PC-9 (cell line): ENCODE measurements around the gene CETP. TPM values are rescaled to one million over a fixed set of nuclear protein-coding genes. Genes with fewer than 3 reads are reported as not detected.

Experiments used
- BruUV-seq: library from RNA; stranded (reverse); fragments of 400-500 nt; replicated peaks from 2 replicates; lab custom pipeline; 2021; lab: Mats Ljungman, UMichigan
- CTCF ChIA-PET: fragments of 300-600 bp; sonication (Branson Sonifier 250); formaldehyde crosslinking; loops from one replicate; lab custom pipeline; 2022; ENCODE audit warnings: antibody characterized with exemption; lab: Charles Lee
- POLR2A ChIA-PET: fragments of 300-600 bp; sonication (Branson Sonifier 250); formaldehyde crosslinking; loops from one replicate; lab custom pipeline; 2022; ENCODE audit warnings: antibody characterized with exemption; ENCODE audit not compliant: unreplicated experiment; lab: Charles Lee
- DNase-seq, 2 experiments: peaks; one replicate each; pipeline versions ENCODE4 v3.0.0 to v3.0.0-alpha.2; 2015 to 2022; ENCODE audit warnings: mixed read lengths in 1 of 2
- H2AFZ ChIP-seq: fragments of 200-600 bp; sonication (generic); 2 replicates; pipeline ENCODE4 v1.8.1; 2017; ENCODE audit warnings: antibody characterized with exemption
- H3F3A ChIP-seq: fragments of 200-600 bp; sonication (generic); 2 replicates; pipeline ENCODE4 v1.8.1; 2017; ENCODE audit warnings: antibody characterized with exemption, mild to moderate bottlenecking, low read depth; ENCODE audit not compliant: insufficient read depth
- H3K27ac ChIP-seq: fragments of 200-600 bp; sonication (generic); 2 replicates; pipeline ENCODE4 v1.6.1; 2016; ENCODE audit warnings: mixed run types
- H3K27me3 ChIP-seq: fragments of 200-600 bp; sonication (generic); 2 replicates; pipeline ENCODE4 v1.6.1; 2016; ENCODE audit warnings: low read depth, mixed run types; ENCODE audit not compliant: insufficient read depth
- H3K36me3 ChIP-seq: fragments of 200-600 bp; sonication (generic); 2 replicates; pipeline ENCODE4 v1.6.1; 2016; ENCODE audit warnings: low read depth, mixed run types
- H3K4me1 ChIP-seq: fragments of 200-600 bp; sonication (generic); replicated peaks from 2 replicates; pipeline ENCODE4 v1.6.1; 2016; ENCODE audit warnings: mixed run types; ENCODE audit not compliant: insufficient read depth
- H3K4me2 ChIP-seq: fragments of 200-600 bp; sonication (generic); 2 replicates; pipeline ENCODE4 v1.6.1; 2017; ENCODE audit warnings: mixed run types
- H3K4me3 ChIP-seq: fragments of 200-600 bp; sonication (generic); 2 replicates; pipeline ENCODE4 v1.6.1; 2016; ENCODE audit warnings: mixed run types
- H3K79me2 ChIP-seq: fragments of 200-600 bp; sonication (generic); 2 replicates; pipeline ENCODE4 v1.6.1; 2017; ENCODE audit warnings: low read depth, mixed run types
- H3K9me2 ChIP-seq: fragments of 200-600 bp; sonication (generic); 2 replicates; pipeline ENCODE4 v1.8.1; 2017; ENCODE audit warnings: mild to moderate bottlenecking; ENCODE audit not compliant: insufficient read depth
- H3K9me3 ChIP-seq: fragments of 200-600 bp; sonication (generic); 2 replicates; pipeline ENCODE4 v1.8.1; 2016; ENCODE audit warnings: low read depth; ENCODE audit not compliant: insufficient read depth
- H4K20me1 ChIP-seq: fragments of 200-600 bp; sonication (generic); 2 replicates; pipeline ENCODE4 v1.8.1; 2017; ENCODE audit not compliant: insufficient read depth
- CTCF ChIP-seq: fragments of 200-600 bp; sonication (generic); conservative IDR thresholded peaks from 2 replicates; pipeline ENCODE4 v1.6.1; 2017; ENCODE audit warnings: mixed run types, antibody characterized with exemption, mild to moderate bottlenecking, moderate library complexity
- EZH2 ChIP-seq: fragments of 200-600 bp; sonication (generic); IDR thresholded peaks from 2 replicates; pipeline ENCODE4 v1.8.0; 2017; ENCODE audit warnings: antibody characterized with exemption, low read depth
- intact Hi-C: fragments of 100-400 bp; cut with micrococcal nuclease; formaldehyde crosslinking; loops from one replicate; pipeline ENCODE4 v1.10.0; 2022; ENCODE audit not compliant: unreplicated experiment
- total RNA-seq: library from RNA; stranded (reverse); gene quantifications from 2 replicates; pipeline ENCODE4 v1.2.3, GENCODE V29; 2021

CETP gene
- total RNA-seq, 1 experiment from 2014 or later = not detected

GRCh38 chr16:56927471-56927870 lies 34.3 kb upstream of the CETP start:
- BruUV-seq = no TSS peak
- Histone ChIP-seq H3K4me3 (no peak overlapping the region), H3F3A (peaks cover 2% of the 10 kb centered on the region), H3K27me3 (no peaks in the 10 kb centered on the region), H3K27ac (no peak overlapping the region), H3K4me2 (no peak overlapping the region), H3K9me3 (no peaks in the 10 kb centered on the region), H3K36me3 (no peaks in the 10 kb centered on the region), H3K79me2 (peaks cover 3% of the 10 kb centered on the region), H2AFZ (no peak overlapping the region), H3K4me1 (peaks cover 16% of the 10 kb centered on the region), H3K9me2 (no peaks in the 10 kb centered on the region), H4K20me1 (no peaks in the 10 kb centered on the region)
- intact Hi-C loops = no loop called here
- DNase-seq = no peak
- CTCF ChIA-PET = no interaction called here
- POLR2A ChIA-PET = no interaction called here
- TF ChIP-seq EZH2 (no peak), CTCF (no peak)

- H3K9me3 ChIP-seq = no peaks in the 10 kb centered on the region
- no peak for TF ChIP-seq CTCF
- TF ChIP-seq EZH2 = no peak
- H3K79me2 ChIP-seq = peaks cover 25% of the 10 kb centered on the region
- BruUV-seq = no TSS peak
- CTCF ChIA-PET = no interaction called here
- no peaks in the 10 kb centered on the region for H3K9me2 ChIP-seq
- H3K27me3 ChIP-seq = no peaks in the 10 kb centered on the region
- intact Hi-C loops = no loop called here
- peaks cover 12% of the 10 kb centered on the region; the same call in 1 of the 2 replicates for H3K36me3 ChIP-seq
- no peak overlapping the region for H3K4me2 ChIP-seq
- H3K27ac ChIP-seq = no peak overlapping the region
- POLR2A ChIA-PET = interaction anchor here (0.5 kb wide), 1 partner anchor 12 kb away, joined by 3 read pairs; no protein-coding TSS in a partner anchor
- no peak overlapping the region for H2AFZ ChIP-seq
- peaks cover 15% of the 10 kb centered on the region for H4K20me1 ChIP-seq
- no peak overlapping the region for H3K4me3 ChIP-seq
- peaks cover 16% of the 10 kb centered on the region for H3F3A ChIP-seq
- peaks cover 15% of the 10 kb centered on the region for H3K4me1 ChIP-seq
- no peak for DNase-seq
These were observed 32.1 kb upstream of the CETP start for GRCh38 chr16:56929639-56930038.

GRCh38 chr16:56930486-56931270 lies 31.1 kb upstream of the CETP start:
- ChIA-PET POLR2A (interaction anchor here (0.5 kb wide), 2 partner anchors 9 to 1316 kb away, joined by 5 to 8 read pairs; no protein-coding TSS in a partner anchor), CTCF (interaction anchor here (0.7 kb wide), 1 partner anchor 80 kb away, joined by 12 read pairs; no protein-coding TSS in a partner anchor)
- H3F3A ChIP-seq = peaks cover 16% of the 10 kb centered on the region
- peak overlapping the region; percentile 75 for H3K4me2 ChIP-seq
- peaks cover 26% of the 10 kb centered on the region for H4K20me1 ChIP-seq
- no TSS peak for BruUV-seq
- peaks cover 18% of the 10 kb centered on the region for H3K4me1 ChIP-seq
- H3K79me2 ChIP-seq = peaks cover 35% of the 10 kb centered on the region
- intact Hi-C loops = no loop called here
- H2AFZ ChIP-seq = no peak overlapping the region
- no peak overlapping the region for H3K27ac ChIP-seq
- peaks cover 22% of the 10 kb centered on the region for H3K36me3 ChIP-seq
- H3K27me3 ChIP-seq = no peaks in the 10 kb centered on the region
- 0 out of 2 replicates have a peak overlapping the region, but pooled peaks have one; percentile 97 for H3K4me3 ChIP-seq
- no peaks in the 10 kb centered on the region for H3K9me2 ChIP-seq
- no peaks in the 10 kb centered on the region for H3K9me3 ChIP-seq
- no peak for TF ChIP-seq CTCF
- TF ChIP-seq EZH2 = no peak
- DNase-seq = no peak
